CD4-positive, CD25-positive, alpha-beta regulatory T cell (primary cell): ENCODE results near the gene LSM14B. TPM values are rescaled to one million over a fixed set of nuclear protein-coding genes. Genes with fewer than 3 reads are reported as not detected.
"Not testable (repeated sequence)": the region's sequence is repeated elsewhere in the genome, so short reads cannot be mapped to it uniquely, and the experiment has no call there.

Experiments
- ATAC-seq, 2 donors: fragments of 150-1000 bp; cut with Tn5 transposase; one replicate each; pipeline ENCODE4 v1.10.0; 2021; ENCODE audit warnings: low read depth in 2 of 2, moderate number of reproducible peaks in 2 of 2, moderate library complexity in 1 of 2
- DNase-seq, 3 donors: peaks; one replicate each; pipeline versions ENCODE4 v3.0.0 to v3.0.0-alpha.2; 2012 to 2022; ENCODE audit warnings: mixed read lengths in 1 of 3
- H3K27ac ChIP-seq: one replicate; pipeline ENCODE4 v1.7.0; 2013; ENCODE audit warnings: mild to moderate bottlenecking, low read length; ENCODE audit not compliant: insufficient read depth, poor library complexity, severe bottlenecking
- H3K27me3 ChIP-seq: one replicate; pipeline ENCODE4 v1.7.0; 2013; ENCODE audit warnings: low read length; ENCODE audit not compliant: control insufficient read depth, insufficient read depth
- H3K36me3 ChIP-seq: one replicate; pipeline ENCODE4 v1.7.0; 2013; ENCODE audit warnings: mild to moderate bottlenecking, low read length, moderate library complexity; ENCODE audit not compliant: control insufficient read depth, insufficient read depth
- H3K4me1 ChIP-seq: 2 replicates; pipeline ENCODE4 v1.7.0; 2013; ENCODE audit warnings: mild to moderate bottlenecking, low read length; ENCODE audit not compliant: insufficient read depth, control insufficient read depth, poor library complexity, severe bottlenecking
- H3K4me3 ChIP-seq: one replicate; pipeline ENCODE4 v1.7.0; 2013; ENCODE audit warnings: low read depth, mild to moderate bottlenecking, low read length, moderate library complexity
- H3K9me3 ChIP-seq, 2 experiments: 1 replicate in 1 of 2; 2 replicates in 1 of 2; pipeline ENCODE4 v1.7.0; 2013; ENCODE audit warnings: low read length in 2 of 2, mild to moderate bottlenecking in 1 of 2, moderate library complexity in 1 of 2; ENCODE audit not compliant: control insufficient read depth in 2 of 2
- H3K27ac Mint-ChIP-seq, 3 donors: one replicate each; pipeline ENCODE4 v1.8.0; 2020 to 2022; ENCODE audit warnings: mild to moderate bottlenecking in 3 of 3, mixed read lengths in 3 of 3, moderate library complexity in 2 of 3
- H3K27me3 Mint-ChIP-seq: one replicate; pipeline ENCODE4 v1.8.0; 2022; ENCODE audit warnings: mild to moderate bottlenecking, mixed read lengths
- H3K36me3 Mint-ChIP-seq: one replicate; pipeline ENCODE4 v1.8.0; 2020; ENCODE audit warnings: mixed read lengths
- H3K4me1 Mint-ChIP-seq, 4 donors: one replicate each; pipeline ENCODE4 v1.8.0; 2020 to 2022; ENCODE audit warnings: mixed read lengths in 4 of 4, mild to moderate bottlenecking in 1 of 4
- H3K4me3 Mint-ChIP-seq, 4 donors: one replicate each; pipeline ENCODE4 v1.8.0; 2020 to 2022; ENCODE audit warnings: mild to moderate bottlenecking in 4 of 4, mixed read lengths in 4 of 4, moderate library complexity in 3 of 4
- H3K9me3 Mint-ChIP-seq, 7 donors: one replicate each; pipeline ENCODE4 v1.8.0; 2020 to 2022; ENCODE audit warnings: mixed read lengths in 7 of 7, mild to moderate bottlenecking in 3 of 7, moderate library complexity in 2 of 7
- polyA plus RNA-seq, 4 donors: library from polyadenylated mRNA; unstranded; fragments of 300-500 nt; fragmentation: Illumina TruSeq; gene quantifications; one replicate each; pipeline ENCODE4 v1.2.3, GENCODE V29; 2021
- total RNA-seq: library from RNA; stranded (reverse); gene quantifications from one replicate; pipeline ENCODE4 v1.2.3, GENCODE V29; 2022

LSM14B gene
- 33.7 TPM for total RNA-seq
- polyA plus RNA-seq: 1 to 10 TPM in 2 of 4 donors, under 1 TPM in 2; 0.65 to 1.9 (median 1.0) TPM

DNA sequence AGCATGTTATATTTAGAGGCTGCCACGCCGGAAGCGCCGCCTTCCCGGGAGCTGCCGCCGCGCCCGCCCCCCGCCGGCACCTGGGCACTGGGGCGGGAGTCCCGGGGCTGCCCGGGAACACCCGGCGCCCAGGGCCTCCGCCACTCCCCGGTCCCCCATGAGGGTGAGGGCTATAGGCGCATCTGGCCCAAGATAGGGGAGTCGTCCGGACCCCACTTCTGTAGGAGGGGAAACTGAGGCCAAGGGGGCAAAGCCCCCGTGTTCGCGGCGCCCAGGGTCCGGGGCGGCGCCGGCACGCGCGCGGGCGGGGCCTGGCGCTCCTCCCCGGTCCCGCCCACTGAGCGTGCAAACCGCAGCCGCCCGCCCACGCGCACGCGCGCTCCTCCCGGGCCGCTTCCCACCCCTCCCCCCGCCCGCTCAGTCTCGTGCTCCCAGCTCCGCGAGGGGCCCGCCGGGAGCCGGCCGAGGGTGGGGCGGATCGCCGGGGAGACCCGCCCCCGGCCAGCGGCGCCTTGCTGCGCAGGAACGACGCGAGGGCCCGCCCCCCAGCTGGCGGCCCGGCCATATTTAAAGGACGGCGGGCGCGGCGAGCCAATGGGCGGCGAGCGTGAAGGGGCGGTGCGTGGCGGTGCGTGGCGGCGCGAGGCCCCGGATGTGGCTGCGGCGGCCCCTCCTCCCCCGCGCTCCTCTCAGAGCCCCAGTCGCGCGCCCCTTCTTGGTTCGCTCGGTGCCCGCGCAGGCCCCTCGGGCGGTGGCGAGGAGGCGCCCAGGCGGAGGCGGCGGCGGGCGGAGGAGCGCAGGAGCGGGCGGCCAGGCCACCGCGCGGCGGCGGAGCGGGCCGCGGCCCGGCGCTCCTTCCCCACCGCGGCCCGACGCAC, at the start of gene LSM14B:
LSM14B (plus strand) TSS at position 700 of the 878 bp plus-strand sequence. CDS start 192 bp downstream, outside the sequence.
- H3K36me3 Mint-ChIP-seq: peaks cover 12% of the 10 kb centered on the region
- Histone ChIP-seq H3K4me1 (peaks cover 44% of the 10 kb centered on the region), H3K27me3 (no peaks in the 10 kb centered on the region), H3K9me3 (no peaks in the 10 kb centered on the region), H3K27ac (peak within 1 kb of the TSS; percentile 90), H3K4me3 (peak within 1 kb of the TSS; percentile 64), H3K36me3 (peaks cover 25% of the 10 kb centered on the region)
- DNase-seq (peak; percentile 93 to 98 (median 96)), ATAC-seq (peak; percentile 81 to 88)
- H3K4me3 Mint-ChIP-seq: peak within 1 kb of the TSS; percentile 92 to 95 (median 92)
- peak within 1 kb of the TSS; percentile 29 to 97 (median 92) for H3K27ac Mint-ChIP-seq
- H3K9me3 Mint-ChIP-seq: peaks cover 0 to 7% (median 0%) of the 10 kb centered on the region in 7 donors
- H3K27me3 Mint-ChIP-seq: peaks cover 7% of the 10 kb centered on the region
- H3K4me1 Mint-ChIP-seq: peaks cover 4 to 65% (median 37%) of the 10 kb centered on the region in 4 donors

DNA sequence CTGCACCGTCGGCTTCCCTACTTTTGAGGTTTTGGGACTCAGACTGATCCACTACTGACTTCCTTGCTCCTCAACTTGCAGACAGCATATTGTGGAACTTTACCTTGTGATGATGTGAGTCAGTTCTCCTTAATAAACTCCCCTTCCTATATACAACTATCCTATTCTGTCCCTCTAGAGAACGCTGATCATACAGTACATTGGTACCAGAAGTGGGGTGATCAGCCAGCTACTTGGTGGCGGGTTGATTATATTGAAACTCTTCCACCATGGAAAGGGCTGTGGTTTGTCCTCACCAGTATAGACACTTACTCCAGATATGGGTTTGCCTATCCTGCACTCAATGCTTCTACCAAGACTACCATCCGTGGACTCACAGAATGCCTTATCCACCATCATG, 49.0 kb upstream of the LSM14B start:
- peaks cover 12% of the 10 kb centered on the region for H3K27me3 Mint-ChIP-seq

DNA sequence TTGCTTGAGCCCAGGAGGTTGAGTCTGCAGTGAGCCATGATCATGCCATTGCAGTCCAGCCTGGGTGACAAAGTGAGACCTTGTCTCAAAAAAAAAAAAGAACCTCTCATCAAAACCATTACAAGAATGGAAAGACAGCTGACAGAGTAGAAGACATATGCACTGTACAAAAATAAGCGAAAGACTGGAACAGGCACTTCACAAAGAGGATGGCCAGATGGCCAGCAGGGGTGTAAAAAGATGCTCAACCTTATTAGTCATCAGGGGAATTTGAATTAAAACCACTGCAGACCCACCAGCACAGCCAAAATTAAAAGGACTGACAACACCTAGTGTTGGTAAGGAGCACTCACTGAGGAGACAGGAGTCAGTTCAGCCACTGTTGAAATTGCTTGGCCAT, 43.1 kb upstream of the LSM14B start:
- Histone ChIP-seq H3K27ac (no peak overlapping the region), H3K4me1 (no peaks in the 10 kb centered on the region), H3K27me3 (no peaks in the 10 kb centered on the region), H3K9me3 (peaks cover 5 to 21% of the 10 kb centered on the region in 2 experiments), H3K4me3 (no peak overlapping the region), H3K36me3 (no peaks in the 10 kb centered on the region)
- peaks cover 4% of the 10 kb centered on the region for H3K36me3 Mint-ChIP-seq
- peaks cover 17% of the 10 kb centered on the region for H3K27me3 Mint-ChIP-seq
- H3K4me3 Mint-ChIP-seq: no peak overlapping the region
- ATAC-seq (no peak), DNase-seq (no peak)
- peak overlapping the region in 1 of 3 donors; percentile 79 for H3K27ac Mint-ChIP-seq
- H3K9me3 Mint-ChIP-seq: peaks cover 0 to 21% (median 10%) of the 10 kb centered on the region in 7 donors
- no peaks in the 10 kb centered on the region for H3K4me1 Mint-ChIP-seq

More for the DNA sequence above, 49.0 kb upstream of the LSM14B start:
- no peaks in the 10 kb centered on the region for H3K27me3 ChIP-seq
- no peak overlapping the region for H3K4me3 ChIP-seq
- no peak overlapping the region for H3K27ac ChIP-seq
- peaks cover 20 to 36% of the 10 kb centered on the region in 2 experiments for H3K9me3 ChIP-seq
- Mint-ChIP-seq H3K27ac (no peak overlapping the region), H3K36me3 (peaks cover 4% of the 10 kb centered on the region), H3K4me3 (no peak overlapping the region), H3K9me3 (peaks cover 0 to 34% (median 10%) of the 10 kb centered on the region in 7 donors), H3K4me1 (peaks cover 0 to 7% (median 0%) of the 10 kb centered on the region in 4 donors)
- no peak for DNase-seq
- H3K36me3 ChIP-seq: no peaks in the 10 kb centered on the region
- ATAC-seq: no peak
- H3K4me1 ChIP-seq: no peaks in the 10 kb centered on the region

DNA sequence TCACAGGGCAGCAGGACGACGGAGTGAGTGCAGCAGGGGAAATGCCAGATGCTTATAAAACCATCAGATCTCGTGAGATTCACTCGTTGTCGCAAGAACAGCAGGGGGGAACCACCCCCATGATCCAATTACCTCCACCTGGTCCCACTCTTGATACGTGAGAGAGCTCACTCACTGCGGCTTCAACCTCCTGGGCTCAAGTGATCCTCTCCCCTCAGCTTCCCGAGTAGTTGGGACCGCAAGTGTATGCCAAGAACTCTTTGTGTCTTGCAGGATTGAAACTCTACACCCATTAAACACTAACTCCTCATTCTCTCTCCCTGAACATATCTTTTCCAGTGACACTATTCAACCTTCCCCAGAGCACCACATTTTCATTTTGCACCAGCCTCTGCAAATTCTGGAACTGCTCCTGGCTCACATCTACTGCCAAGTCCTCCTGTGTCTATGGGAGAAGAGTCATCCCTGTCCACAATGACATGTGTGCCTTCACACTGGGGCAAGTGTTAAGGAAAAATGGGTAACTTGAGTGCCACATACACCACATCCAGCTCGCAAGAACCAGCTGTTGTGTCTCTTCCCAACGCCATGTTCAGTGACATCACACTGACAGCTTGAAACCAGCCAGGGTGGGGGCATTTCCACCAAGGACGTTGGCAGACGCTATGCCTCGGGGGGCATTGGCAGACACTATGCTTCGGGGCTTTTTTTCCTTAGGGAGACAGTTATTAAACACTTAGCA, 41.9 kb upstream of the LSM14B start:
- peaks cover 5 to 11% of the 10 kb centered on the region in 2 experiments for H3K9me3 ChIP-seq
- DNase-seq (no peak), ATAC-seq (no peak)
- H3K4me3 Mint-ChIP-seq: no peak overlapping the region
- H3K27me3 Mint-ChIP-seq: peaks cover 17% of the 10 kb centered on the region
- no peak overlapping the region for H3K27ac Mint-ChIP-seq
- no peaks in the 10 kb centered on the region for H3K36me3 Mint-ChIP-seq
- H3K4me1 Mint-ChIP-seq: no peaks in the 10 kb centered on the region
- no peak overlapping the region for H3K4me3 ChIP-seq
- no peaks in the 10 kb centered on the region for H3K4me1 ChIP-seq
- no peaks in the 10 kb centered on the region for H3K36me3 ChIP-seq
- no peaks in the 10 kb centered on the region for H3K27me3 ChIP-seq
- no peak overlapping the region for H3K27ac ChIP-seq
- peaks cover 0 to 14% (median 10%) of the 10 kb centered on the region in 7 donors for H3K9me3 Mint-ChIP-seq

DNA sequence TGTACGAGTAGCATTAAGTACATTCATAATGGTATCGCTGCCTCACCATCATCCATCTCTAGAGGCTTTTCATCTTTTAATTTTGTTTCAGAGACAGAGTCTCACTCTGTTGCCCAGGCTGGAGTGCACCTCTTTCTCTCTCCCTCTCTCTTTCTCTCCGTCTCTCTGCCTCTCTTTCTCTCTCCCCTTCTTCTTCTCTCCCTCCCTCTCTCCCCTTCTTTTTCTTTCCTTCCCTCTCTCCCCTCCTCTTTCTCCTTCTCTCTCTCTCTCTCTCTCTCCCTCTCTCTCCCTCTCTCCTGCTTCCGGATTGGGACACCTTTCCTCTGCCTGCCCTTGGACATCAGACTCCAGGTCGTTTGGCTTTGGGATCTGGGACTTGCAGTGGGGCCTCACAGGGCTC, 39.0 kb upstream of the LSM14B start:
- no peaks in the 10 kb centered on the region for H3K36me3 ChIP-seq
- no peaks in the 10 kb centered on the region for H3K27me3 ChIP-seq
- no peak overlapping the region for H3K27ac ChIP-seq
- Mint-ChIP-seq H3K27me3 (peaks cover 13% of the 10 kb centered on the region), H3K27ac (no peak overlapping the region), H3K4me3 (no peak overlapping the region), H3K36me3 (no peaks in the 10 kb centered on the region), H3K4me1 (no peaks in the 10 kb centered on the region), H3K9me3 (peaks cover 0 to 6% (median 3%) of the 10 kb centered on the region in 7 donors)
- no peaks in the 10 kb centered on the region for H3K9me3 ChIP-seq
- DNase-seq: no peak
- H3K4me3 ChIP-seq: no peak overlapping the region
- no peaks in the 10 kb centered on the region for H3K4me1 ChIP-seq
- ATAC-seq: no peak

DNA sequence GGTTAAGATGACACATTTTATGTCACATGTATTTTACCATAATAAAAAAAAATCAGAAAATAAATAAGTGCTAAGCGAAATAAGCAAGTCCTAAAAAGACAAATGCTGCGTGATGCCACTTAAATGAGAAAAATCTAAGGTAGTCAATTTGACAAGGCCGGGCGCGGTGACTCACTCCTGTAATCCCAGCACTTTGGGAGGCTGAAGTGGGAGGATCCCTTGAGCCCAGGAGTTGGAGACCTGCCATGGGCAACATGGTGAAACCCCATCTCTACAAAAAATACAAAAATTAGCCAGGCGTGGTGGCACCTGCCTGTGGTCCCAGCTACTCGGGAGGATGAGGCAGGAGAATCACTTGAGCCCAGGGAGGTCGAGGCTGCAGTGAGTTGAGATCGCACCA, 38.1 kb upstream of the LSM14B start:
- not testable (repeated sequence) for H3K36me3 ChIP-seq, H3K27me3 ChIP-seq, H3K27ac Mint-ChIP-seq, H3K36me3 Mint-ChIP-seq, H3K4me1 ChIP-seq, DNase-seq, ATAC-seq, H3K9me3 ChIP-seq, H3K9me3 Mint-ChIP-seq, H3K4me3 Mint-ChIP-seq, H3K27ac ChIP-seq, H3K4me1 Mint-ChIP-seq, H3K4me3 ChIP-seq
- peaks cover 10% of the 10 kb centered on the region for H3K27me3 Mint-ChIP-seq

DNA sequence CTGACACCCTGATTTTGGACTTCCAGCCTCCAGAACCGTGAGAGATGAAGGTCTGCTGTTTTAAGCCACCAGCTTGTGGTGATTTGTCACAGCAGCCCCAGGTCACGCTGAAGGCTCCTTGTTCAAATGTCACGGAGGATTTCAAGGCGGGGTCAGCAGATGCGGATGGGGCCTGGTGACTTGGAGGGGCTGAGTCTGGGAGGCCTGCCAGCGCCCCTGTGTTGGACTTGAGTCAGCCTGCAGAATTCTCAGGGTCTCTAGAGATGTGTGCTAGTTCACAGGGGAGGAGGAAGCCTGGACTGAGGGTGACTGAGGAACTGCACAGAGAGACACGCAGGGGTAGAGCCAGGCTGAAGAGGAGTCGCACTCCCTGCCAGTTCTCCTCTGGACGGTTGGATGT, 37.1 kb upstream of the LSM14B start:
- Mint-ChIP-seq H3K4me1 (no peaks in the 10 kb centered on the region), H3K9me3 (peaks cover 0 to 6% (median 0%) of the 10 kb centered on the region in 7 donors), H3K27ac (no peak overlapping the region), H3K4me3 (no peak overlapping the region), H3K27me3 (peaks cover 8% of the 10 kb centered on the region), H3K36me3 (no peaks in the 10 kb centered on the region)
- DNase-seq: no peak
- Histone ChIP-seq H3K27me3 (no peaks in the 10 kb centered on the region), H3K36me3 (no peaks in the 10 kb centered on the region), H3K27ac (no peak overlapping the region), H3K4me3 (no peak overlapping the region), H3K9me3 (no peaks in the 10 kb centered on the region), H3K4me1 (no peaks in the 10 kb centered on the region)
- ATAC-seq: no peak
